Neural cell (in vitro differentiated cells): ENCODE measurements around the gene CDKAL1.

Source experiments
- EP300 ChIP-seq: fragments of 450-650 bp; conservative IDR thresholded peaks from 2 replicates; pipeline ENCODE4 v1.6.1; 2014; ENCODE audit warnings: antibody characterized with exemption, mild to moderate bottlenecking, moderate library complexity; ENCODE audit not compliant: poor library complexity, severe bottlenecking
- EZH2 ChIP-seq: fragments of 200-600, 300-800 bp; shearing (Covaris generic), sonication (generic); IDR thresholded peaks from 2 replicates; pipeline ENCODE4 v1.6.1; 2014; ENCODE audit warnings: antibody characterized with exemption, low read length, borderline replicate concordance, mild to moderate bottlenecking; ENCODE audit not compliant: insufficient read depth, poor library complexity, severe bottlenecking
- POLR2AphosphoS5 ChIP-seq: IDR thresholded peaks from 2 replicates; pipeline ENCODE4 v1.6.1; 2012
- RAD21 ChIP-seq: fragments of 450-650 bp; conservative IDR thresholded peaks from 2 replicates; pipeline ENCODE4 v1.6.1; 2014; ENCODE audit warnings: antibody characterized with exemption, mild to moderate bottlenecking, moderate library complexity
- REST ChIP-seq: IDR thresholded peaks from 2 replicates; pipeline ENCODE4 v1.6.1; 2012; ENCODE audit warnings: borderline replicate concordance
- SMC3 ChIP-seq: fragments of 450-650 bp; conservative IDR thresholded peaks from 2 replicates; pipeline ENCODE4 v1.6.1; 2014; ENCODE audit warnings: antibody characterized with exemption, mild to moderate bottlenecking, moderate library complexity; ENCODE audit not compliant: poor library complexity
- TAF1 ChIP-seq: IDR thresholded peaks from 2 replicates; pipeline ENCODE4 v1.6.1; 2012; ENCODE audit warnings: low read depth
- TF ChIP-seq, protein P1 (sequence below): fragments of 450-650 bp; IDR thresholded peaks from 2 replicates; pipeline ENCODE4 v1.5.1; 2014; ENCODE audit warnings: antibody characterized with exemption, mild to moderate bottlenecking, moderate library complexity; ENCODE audit not compliant: poor library complexity, severe bottlenecking

DNA sequence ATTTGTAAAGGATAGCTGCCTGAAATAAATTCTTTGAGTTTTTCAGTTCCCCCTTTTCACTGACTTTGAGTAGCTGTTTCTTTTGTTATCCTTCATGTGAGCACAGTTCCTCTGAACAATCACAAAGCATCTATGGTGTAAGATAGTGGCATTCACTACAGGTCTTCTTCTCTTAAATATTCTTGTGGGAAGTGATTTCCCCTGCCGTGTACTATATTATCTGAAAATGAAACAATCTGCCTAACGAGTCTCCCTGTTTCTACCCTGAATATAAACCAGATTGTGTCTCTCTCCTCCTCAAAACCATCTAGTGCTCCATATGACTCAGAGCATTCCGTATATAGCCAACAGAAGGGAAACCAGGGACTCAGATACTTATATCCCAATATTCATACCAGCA lies 679.2 kb downstream of the CDKAL1 start:
- TF ChIP-seq POLR2AphosphoS5 (no peak), EZH2 (no peak), EP300 (no peak), TAF1 (no peak), REST (no peak), RAD21 (no peak), SMC3 (no peak)
- TF ChIP-seq, protein P1, sequence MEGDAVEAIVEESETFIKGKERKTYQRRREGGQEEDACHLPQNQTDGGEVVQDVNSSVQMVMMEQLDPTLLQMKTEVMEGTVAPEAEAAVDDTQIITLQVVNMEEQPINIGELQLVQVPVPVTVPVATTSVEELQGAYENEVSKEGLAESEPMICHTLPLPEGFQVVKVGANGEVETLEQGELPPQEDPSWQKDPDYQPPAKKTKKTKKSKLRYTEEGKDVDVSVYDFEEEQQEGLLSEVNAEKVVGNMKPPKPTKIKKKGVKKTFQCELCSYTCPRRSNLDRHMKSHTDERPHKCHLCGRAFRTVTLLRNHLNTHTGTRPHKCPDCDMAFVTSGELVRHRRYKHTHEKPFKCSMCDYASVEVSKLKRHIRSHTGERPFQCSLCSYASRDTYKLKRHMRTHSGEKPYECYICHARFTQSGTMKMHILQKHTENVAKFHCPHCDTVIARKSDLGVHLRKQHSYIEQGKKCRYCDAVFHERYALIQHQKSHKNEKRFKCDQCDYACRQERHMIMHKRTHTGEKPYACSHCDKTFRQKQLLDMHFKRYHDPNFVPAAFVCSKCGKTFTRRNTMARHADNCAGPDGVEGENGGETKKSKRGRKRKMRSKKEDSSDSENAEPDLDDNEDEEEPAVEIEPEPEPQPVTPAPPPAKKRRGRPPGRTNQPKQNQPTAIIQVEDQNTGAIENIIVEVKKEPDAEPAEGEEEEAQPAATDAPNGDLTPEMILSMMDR: no peak
